H1 (cell line): ENCODE results near the gene NHLH1. TPM values are rescaled to one million over a fixed set of nuclear protein-coding genes. Genes with fewer than 3 reads are reported as not detected.

Experiments
- CBX8 ChIP-seq: fragments of 300-800, 300-1000 bp; sonication (generic); IDR thresholded peaks from 2 replicates; pipeline ENCODE4 v1.7.1; 2016; ENCODE audit warnings: low read depth, low read length, borderline replicate concordance
- EP300 ChIP-seq, 2 experiments: IDR thresholded peaks; 1 replicate in 1 of 2; 2 replicates in 1 of 2; pipeline ENCODE4 v1.6.1; 2011 to 2012; ENCODE audit warnings: low read depth in 2 of 2, low read length in 2 of 2, mild to moderate bottlenecking in 2 of 2, borderline replicate concordance in 1 of 2, inconsistent platforms in 1 of 2, moderate library complexity in 1 of 2
- EZH2 ChIP-seq: fragments of 200-600 bp; sonication (generic); IDR thresholded peaks from 2 replicates; pipeline ENCODE4 v1.7.1; 2012; ENCODE audit warnings: low read depth, mild to moderate bottlenecking, moderate library complexity, low read length, inconsistent platforms; ENCODE audit not compliant: severe bottlenecking
- TAF1 ChIP-seq: IDR thresholded peaks from 2 replicates; pipeline ENCODE4 v1.6.1; 2011; ENCODE audit warnings: mild to moderate bottlenecking, low read depth, low read length
- TCF12 ChIP-seq: IDR thresholded peaks from 2 replicates; pipeline ENCODE4 v1.6.1; 2011; ENCODE audit warnings: low read depth, mild to moderate bottlenecking, low read length
- polyA plus RNA-seq, 7 experiments: library from polyadenylated mRNA; depleted of rRNA in 3 of 7; stranded (reverse) in 5 of 7; unstranded in 2 of 7; fragments of >200 nt in 5 of 7; fragments of 200-250 nt in 2 of 7; gene quantifications; 1 replicate in 5 of 7; 2 replicates in 1 of 7; 4 replicates in 1 of 7; pipeline versions ENCODE4 v1.2.1 to v1.2.3, GENCODE V29; 2011 to 2013; ENCODE audit warnings: missing spikeins in 2 of 7, mixed read lengths in 2 of 7
- total RNA-seq: library from RNA; stranded (reverse); fragmentation: NEBNext Ultra II Directional; extraction: Animal tissue kit (Norgen Biotek cat#: 25700); gene quantifications from 2 replicates; pipeline ENCODE4 v1.2.1, GENCODE V29; 2021
- TF ChIP-seq, protein P1 (sequence below), 3 experiments: IDR thresholded peaks; 1 replicate in 2 of 3; 2 replicates in 1 of 3; pipeline versions ENCODE4 v1.5.1 to v1.6.1; 2011; ENCODE audit warnings: low read length in 3 of 3, mild to moderate bottlenecking in 3 of 3, inconsistent platforms in 2 of 3, low read depth in 1 of 3, moderate library complexity in 1 of 3; ENCODE audit not compliant: insufficient read depth in 1 of 3; ENCODE audit errors: control extremely low read depth in 1 of 3
- TF ChIP-seq, protein P2 (sequence below): fragments of 300-600 bp; sonication (generic); IDR thresholded peaks from 2 replicates; pipeline ENCODE4 v1.7.1; 2012; ENCODE audit warnings: low read length, moderate library complexity, mild to moderate bottlenecking, inconsistent platforms; ENCODE audit not compliant: insufficient replicate concordance

Gene NHLH1
- total and polyA plus RNA-seq, 2 of the 8 experiments (the other 6 are each of a cell fraction or from before 2014, with no cell fraction given): 0.39 to 0.91 TPM

DNA sequence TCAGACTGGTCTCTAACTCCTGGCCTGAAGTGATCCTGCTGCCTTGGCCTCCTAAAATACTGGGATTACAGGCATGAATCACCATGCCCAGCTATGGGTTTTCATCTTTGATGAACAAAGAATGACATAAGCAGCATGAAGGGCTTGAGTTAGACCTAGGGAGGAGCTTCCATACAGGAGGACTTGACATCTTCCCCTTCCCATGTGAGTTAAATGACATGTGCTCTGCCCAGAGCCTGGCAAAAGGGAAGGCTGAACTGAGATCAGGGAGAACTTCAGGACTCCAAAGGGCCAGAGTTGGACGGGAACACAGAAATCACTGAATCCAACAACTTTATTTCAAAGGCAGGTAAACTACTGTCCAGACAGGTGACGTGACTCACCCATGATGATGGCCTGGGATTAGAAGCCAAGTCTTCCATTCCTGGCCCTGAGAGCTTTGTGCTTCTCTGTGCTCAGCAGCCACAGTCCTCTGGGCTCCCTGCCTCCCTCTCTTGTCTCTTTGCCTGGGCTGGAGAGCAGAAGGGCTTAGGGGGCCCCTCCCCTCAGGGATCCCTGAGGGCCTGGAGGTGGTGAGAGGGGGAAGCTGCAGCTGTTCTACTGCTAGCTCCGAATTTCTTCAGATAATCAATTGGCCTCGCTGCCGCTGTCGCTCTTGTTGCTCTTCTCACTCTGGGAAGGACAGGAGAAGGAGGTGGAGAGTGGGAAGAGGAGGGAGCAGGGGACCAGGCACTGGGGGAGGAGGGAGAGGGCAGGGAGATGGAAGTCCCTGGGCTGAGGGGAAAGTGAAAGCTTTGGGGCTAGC, 7.6 kb downstream of the NHLH1 start (continued):
- TF ChIP-seq, protein P1, sequence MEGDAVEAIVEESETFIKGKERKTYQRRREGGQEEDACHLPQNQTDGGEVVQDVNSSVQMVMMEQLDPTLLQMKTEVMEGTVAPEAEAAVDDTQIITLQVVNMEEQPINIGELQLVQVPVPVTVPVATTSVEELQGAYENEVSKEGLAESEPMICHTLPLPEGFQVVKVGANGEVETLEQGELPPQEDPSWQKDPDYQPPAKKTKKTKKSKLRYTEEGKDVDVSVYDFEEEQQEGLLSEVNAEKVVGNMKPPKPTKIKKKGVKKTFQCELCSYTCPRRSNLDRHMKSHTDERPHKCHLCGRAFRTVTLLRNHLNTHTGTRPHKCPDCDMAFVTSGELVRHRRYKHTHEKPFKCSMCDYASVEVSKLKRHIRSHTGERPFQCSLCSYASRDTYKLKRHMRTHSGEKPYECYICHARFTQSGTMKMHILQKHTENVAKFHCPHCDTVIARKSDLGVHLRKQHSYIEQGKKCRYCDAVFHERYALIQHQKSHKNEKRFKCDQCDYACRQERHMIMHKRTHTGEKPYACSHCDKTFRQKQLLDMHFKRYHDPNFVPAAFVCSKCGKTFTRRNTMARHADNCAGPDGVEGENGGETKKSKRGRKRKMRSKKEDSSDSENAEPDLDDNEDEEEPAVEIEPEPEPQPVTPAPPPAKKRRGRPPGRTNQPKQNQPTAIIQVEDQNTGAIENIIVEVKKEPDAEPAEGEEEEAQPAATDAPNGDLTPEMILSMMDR (IDR thresholded peaks at IDR 0.05; ENCODE audit: control extremely low read depth in 1 of 3, insufficient read depth in 1 of 3, low read depth in 1 of 3, low read length in 3 of 3): no peak
- no peak for TF ChIP-seq EP300 (IDR thresholded peaks at IDR 0.05; ENCODE audit: borderline replicate concordance in 1 of 2, low read depth in 2 of 2, low read length in 2 of 2)
- TF ChIP-seq CBX8: no peak
- no peak for TF ChIP-seq TAF1
- TF ChIP-seq, protein P2, sequence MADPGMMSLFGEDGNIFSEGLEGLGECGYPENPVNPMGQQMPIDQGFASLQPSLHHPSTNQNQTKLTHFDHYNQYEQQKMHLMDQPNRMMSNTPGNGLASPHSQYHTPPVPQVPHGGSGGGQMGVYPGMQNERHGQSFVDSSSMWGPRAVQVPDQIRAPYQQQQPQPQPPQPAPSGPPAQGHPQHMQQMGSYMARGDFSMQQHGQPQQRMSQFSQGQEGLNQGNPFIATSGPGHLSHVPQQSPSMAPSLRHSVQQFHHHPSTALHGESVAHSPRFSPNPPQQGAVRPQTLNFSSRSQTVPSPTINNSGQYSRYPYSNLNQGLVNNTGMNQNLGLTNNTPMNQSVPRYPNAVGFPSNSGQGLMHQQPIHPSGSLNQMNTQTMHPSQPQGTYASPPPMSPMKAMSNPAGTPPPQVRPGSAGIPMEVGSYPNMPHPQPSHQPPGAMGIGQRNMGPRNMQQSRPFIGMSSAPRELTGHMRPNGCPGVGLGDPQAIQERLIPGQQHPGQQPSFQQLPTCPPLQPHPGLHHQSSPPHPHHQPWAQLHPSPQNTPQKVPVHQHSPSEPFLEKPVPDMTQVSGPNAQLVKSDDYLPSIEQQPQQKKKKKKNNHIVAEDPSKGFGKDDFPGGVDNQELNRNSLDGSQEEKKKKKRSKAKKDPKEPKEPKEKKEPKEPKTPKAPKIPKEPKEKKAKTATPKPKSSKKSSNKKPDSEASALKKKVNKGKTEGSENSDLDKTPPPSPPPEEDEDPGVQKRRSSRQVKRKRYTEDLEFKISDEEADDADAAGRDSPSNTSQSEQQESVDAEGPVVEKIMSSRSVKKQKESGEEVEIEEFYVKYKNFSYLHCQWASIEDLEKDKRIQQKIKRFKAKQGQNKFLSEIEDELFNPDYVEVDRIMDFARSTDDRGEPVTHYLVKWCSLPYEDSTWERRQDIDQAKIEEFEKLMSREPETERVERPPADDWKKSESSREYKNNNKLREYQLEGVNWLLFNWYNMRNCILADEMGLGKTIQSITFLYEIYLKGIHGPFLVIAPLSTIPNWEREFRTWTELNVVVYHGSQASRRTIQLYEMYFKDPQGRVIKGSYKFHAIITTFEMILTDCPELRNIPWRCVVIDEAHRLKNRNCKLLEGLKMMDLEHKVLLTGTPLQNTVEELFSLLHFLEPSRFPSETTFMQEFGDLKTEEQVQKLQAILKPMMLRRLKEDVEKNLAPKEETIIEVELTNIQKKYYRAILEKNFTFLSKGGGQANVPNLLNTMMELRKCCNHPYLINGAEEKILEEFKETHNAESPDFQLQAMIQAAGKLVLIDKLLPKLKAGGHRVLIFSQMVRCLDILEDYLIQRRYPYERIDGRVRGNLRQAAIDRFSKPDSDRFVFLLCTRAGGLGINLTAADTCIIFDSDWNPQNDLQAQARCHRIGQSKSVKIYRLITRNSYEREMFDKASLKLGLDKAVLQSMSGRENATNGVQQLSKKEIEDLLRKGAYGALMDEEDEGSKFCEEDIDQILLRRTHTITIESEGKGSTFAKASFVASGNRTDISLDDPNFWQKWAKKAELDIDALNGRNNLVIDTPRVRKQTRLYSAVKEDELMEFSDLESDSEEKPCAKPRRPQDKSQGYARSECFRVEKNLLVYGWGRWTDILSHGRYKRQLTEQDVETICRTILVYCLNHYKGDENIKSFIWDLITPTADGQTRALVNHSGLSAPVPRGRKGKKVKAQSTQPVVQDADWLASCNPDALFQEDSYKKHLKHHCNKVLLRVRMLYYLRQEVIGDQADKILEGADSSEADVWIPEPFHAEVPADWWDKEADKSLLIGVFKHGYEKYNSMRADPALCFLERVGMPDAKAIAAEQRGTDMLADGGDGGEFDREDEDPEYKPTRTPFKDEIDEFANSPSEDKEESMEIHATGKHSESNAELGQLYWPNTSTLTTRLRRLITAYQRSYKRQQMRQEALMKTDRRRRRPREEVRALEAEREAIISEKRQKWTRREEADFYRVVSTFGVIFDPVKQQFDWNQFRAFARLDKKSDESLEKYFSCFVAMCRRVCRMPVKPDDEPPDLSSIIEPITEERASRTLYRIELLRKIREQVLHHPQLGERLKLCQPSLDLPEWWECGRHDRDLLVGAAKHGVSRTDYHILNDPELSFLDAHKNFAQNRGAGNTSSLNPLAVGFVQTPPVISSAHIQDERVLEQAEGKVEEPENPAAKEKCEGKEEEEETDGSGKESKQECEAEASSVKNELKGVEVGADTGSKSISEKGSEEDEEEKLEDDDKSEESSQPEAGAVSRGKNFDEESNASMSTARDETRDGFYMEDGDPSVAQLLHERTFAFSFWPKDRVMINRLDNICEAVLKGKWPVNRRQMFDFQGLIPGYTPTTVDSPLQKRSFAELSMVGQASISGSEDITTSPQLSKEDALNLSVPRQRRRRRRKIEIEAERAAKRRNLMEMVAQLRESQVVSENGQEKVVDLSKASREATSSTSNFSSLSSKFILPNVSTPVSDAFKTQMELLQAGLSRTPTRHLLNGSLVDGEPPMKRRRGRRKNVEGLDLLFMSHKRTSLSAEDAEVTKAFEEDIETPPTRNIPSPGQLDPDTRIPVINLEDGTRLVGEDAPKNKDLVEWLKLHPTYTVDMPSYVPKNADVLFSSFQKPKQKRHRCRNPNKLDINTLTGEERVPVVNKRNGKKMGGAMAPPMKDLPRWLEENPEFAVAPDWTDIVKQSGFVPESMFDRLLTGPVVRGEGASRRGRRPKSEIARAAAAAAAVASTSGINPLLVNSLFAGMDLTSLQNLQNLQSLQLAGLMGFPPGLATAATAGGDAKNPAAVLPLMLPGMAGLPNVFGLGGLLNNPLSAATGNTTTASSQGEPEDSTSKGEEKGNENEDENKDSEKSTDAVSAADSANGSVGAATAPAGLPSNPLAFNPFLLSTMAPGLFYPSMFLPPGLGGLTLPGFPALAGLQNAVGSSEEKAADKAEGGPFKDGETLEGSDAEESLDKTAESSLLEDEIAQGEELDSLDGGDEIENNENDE: no peak
- no peak for TF ChIP-seq EZH2
- TF ChIP-seq TCF12: no peak
